Testis (tissue), 3 donors: ENCODE data around the gene TMEM200C. TPM values are rescaled to one million over a fixed set of nuclear protein-coding genes. Genes with fewer than 3 reads are reported as not detected.

Experiments
- DNase-seq: peaks from one replicate; pipeline ENCODE4 v3.0.0-alpha.2; 2019
- H3K27ac ChIP-seq, 2 donors: fragments of 200-600 bp; sonication (generic); one replicate each; pipeline ENCODE4 v1.5.1; 2019
- H3K27me3 ChIP-seq: fragments of 200-600 bp; sonication (generic); one replicate; pipeline ENCODE4 v1.5.1; 2019
- H3K36me3 ChIP-seq: fragments of 200-600 bp; sonication (generic); one replicate; pipeline ENCODE4 v1.5.1; 2017; ENCODE audit warnings: low read depth; ENCODE audit errors: missing control alignments
- H3K4me1 ChIP-seq: fragments of 200-600 bp; sonication (generic); one replicate; pipeline ENCODE4 v1.5.1; 2019
- H3K4me3 ChIP-seq, 2 donors: fragments of 200-600 bp; sonication (generic); one replicate each; pipeline ENCODE4 v1.5.1; 2017 to 2019
- H3K9me3 ChIP-seq: fragments of 200-600 bp; sonication (generic); one replicate; pipeline ENCODE4 v1.5.1; 2017
- CTCF ChIP-seq, 3 experiments: fragments of 450-650 bp in 2 of 3; fragments of 200-600 bp in 1 of 3; sonication (generic) in 1 of 3; IDR thresholded peaks; one replicate each; pipeline ENCODE4 v1.5.1; 2016 to 2019; ENCODE audit warnings: antibody characterized with exemption in 3 of 3, mild to moderate bottlenecking in 2 of 3, moderate library complexity in 1 of 3
- POLR2A ChIP-seq: fragments of 450-650 bp; IDR thresholded peaks from one replicate; pipeline ENCODE4 v1.6.1; 2017; ENCODE audit warnings: antibody characterized with exemption, mild to moderate bottlenecking, moderate library complexity
- WGBS, 2 donors: methylation state at CpG; one replicate each; pipeline ENCODE4 v1.1.5; 2018; 5-methylcytosine and 5-hydroxymethylcytosine counted together
- intact Hi-C: fragments of 100-400 bp; cut with DNase I; formaldehyde crosslinking; loops from one replicate; pipeline ENCODE4 v1.15.1; 2023; ENCODE audit warnings: low total_unique reads
- polyA plus RNA-seq: library from polyadenylated mRNA; stranded (reverse); fragments of 350-450 nt; fragmentation: Illumina TruSeq; extraction: RNeasy Lipid Tissue Mini Kit (QIAGEN cat#74804); gene quantifications from one replicate; pipeline ENCODE4 v1.2.3, GENCODE V29; 2014; ENCODE audit warnings: low read depth, low replicate concordance; ENCODE audit not compliant: insufficient read depth
- total RNA-seq, 2 donors: library from RNA; depleted of rRNA; stranded (reverse); fragments of >200 nt; gene quantifications; one replicate each; pipeline ENCODE4 v1.2.3, GENCODE V29; 2016

TMEM200C gene
- total and polyA plus RNA-seq, 3 donors from 2014 or later = 0.92 to 3.3 (median 3.3) TPM

GRCh38 chr18:5893956-5894610, 1.2 kb downstream of the TMEM200C start:
- 33 to 44% methylated on average over 13 of the region's 13 CpGs for WGBS, 2 donors
- no peak for TF ChIP-seq POLR2A
- TF ChIP-seq CTCF (IDR thresholded peaks at IDR 0.05) = no peak
- DNase-seq = no peak
- peak overlapping the region; percentile 64 to 69 for H3K4me3 ChIP-seq
- no peaks in the 10 kb centered on the region for H3K9me3 ChIP-seq
- intact Hi-C loops = loop anchor here (10.0 kb wide), 1 partner anchor 621 kb away; no protein-coding TSS in a partner anchor
- no peaks in the 10 kb centered on the region for H3K36me3 ChIP-seq
- H3K27me3 ChIP-seq = no peaks in the 10 kb centered on the region
- peak overlapping the region; percentile 2 to 79 for H3K27ac ChIP-seq
- no peaks in the 10 kb centered on the region for H3K4me1 ChIP-seq

GRCh38 chr18:5892823-5893431, 2.4 kb downstream of the TMEM200C start:
- Histone ChIP-seq H3K4me3 (no peak overlapping the region), H3K27me3 (no peaks in the 10 kb centered on the region), H3K27ac (no peak overlapping the region), H3K9me3 (no peaks in the 10 kb centered on the region), H3K4me1 (no peaks in the 10 kb centered on the region), H3K36me3 (no peaks in the 10 kb centered on the region)
- intact Hi-C loops = loop anchor here (10.0 kb wide), 1 partner anchor 622 kb away; no protein-coding TSS in a partner anchor
- no peak for DNase-seq
- TF ChIP-seq CTCF (IDR thresholded peaks at IDR 0.05) (no peak), POLR2A (no peak)

GRCh38 chr18:5891854-5892215, 3.5 kb downstream of the TMEM200C start:
- Histone ChIP-seq H3K9me3 (no peaks in the 10 kb centered on the region), H3K4me3 (no peak overlapping the region), H3K27ac (no peak overlapping the region), H3K27me3 (no peaks in the 10 kb centered on the region), H3K4me1 (no peaks in the 10 kb centered on the region), H3K36me3 (no peaks in the 10 kb centered on the region)
- no peak for DNase-seq
- intact Hi-C loops = loop anchor here (10.0 kb wide), 1 partner anchor 623 kb away; no protein-coding TSS in a partner anchor
- WGBS, 2 donors = 57 to 70% methylated on average over 13 to 15 of the region's 15 CpGs
- TF ChIP-seq POLR2A = no peak
- no peak for TF ChIP-seq CTCF (IDR thresholded peaks at IDR 0.05)

GRCh38 chr18:5891184-5891853, 4.0 kb downstream of the TMEM200C start:
- no peak for TF ChIP-seq CTCF (IDR thresholded peaks at IDR 0.05)
- TF ChIP-seq POLR2A = no peak
- no peaks in the 10 kb centered on the region for H3K27me3 ChIP-seq
- H3K36me3 ChIP-seq = no peaks in the 10 kb centered on the region
- H3K4me1 ChIP-seq = no peaks in the 10 kb centered on the region
- H3K27ac ChIP-seq = no peak overlapping the region
- intact Hi-C loops = loop anchor here (10.0 kb wide), 1 partner anchor 623 kb away; no protein-coding TSS in a partner anchor
- DNase-seq = peak; percentile 17
- peak overlapping the region; percentile 57 to 64 for H3K4me3 ChIP-seq
- no peaks in the 10 kb centered on the region for H3K9me3 ChIP-seq
- 29 to 40% methylated on average over 32 to 53 of the region's 70 CpGs for WGBS, 2 donors
